ENCODE results near the gene ATF5. TPM values are rescaled to one million over a fixed set of nuclear protein-coding genes. Genes with fewer than 3 reads are reported as not detected.

Gene ATF5
- total and polyA plus RNA-seq, 2 of the 8 experiments (the other 6 are each of a cell fraction or from before 2014, with no cell fraction given): 6.2 to 13.1 TPM

DNA sequence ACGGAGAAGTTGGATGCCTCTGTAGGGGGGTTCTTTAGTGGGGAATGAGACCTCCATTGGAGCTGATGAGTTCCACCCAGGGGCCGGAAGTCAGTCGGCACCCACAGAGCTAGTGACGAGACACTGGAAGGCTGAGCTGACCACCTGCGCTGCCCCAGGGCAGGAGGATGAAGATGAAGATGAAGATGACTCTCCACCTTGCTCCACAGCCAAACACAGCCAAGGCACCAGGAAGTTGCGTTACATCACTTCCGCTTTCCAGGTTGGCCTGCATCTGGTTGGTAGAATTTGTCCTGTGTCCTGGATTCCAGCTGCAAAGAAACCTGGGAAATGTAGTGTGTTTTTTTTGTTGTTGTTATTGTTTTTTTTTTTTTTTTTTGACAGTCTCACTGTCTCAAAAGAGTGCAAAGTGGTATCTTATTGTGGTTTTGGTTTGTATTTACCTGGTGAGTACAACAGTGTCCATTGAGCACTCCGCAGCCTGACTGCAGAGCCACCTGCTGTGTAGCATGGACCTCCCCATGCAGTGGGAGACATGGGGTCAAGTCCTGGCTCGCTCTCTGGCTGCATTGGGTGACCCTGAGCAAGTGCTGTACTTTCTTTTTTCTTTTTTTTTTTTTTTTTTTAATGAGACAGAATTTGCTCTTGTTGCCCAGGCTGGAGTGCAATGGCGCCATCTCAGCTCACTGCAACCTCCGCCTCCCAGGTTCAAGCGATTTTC lies 49.6 kb upstream of the ATF5 start (continued):
- TF ChIP-seq SAP30 (IDR thresholded peaks at IDR 0.05; ENCODE audit: insufficient read depth, insufficient replicate concordance, low read length) (no peak), SIRT6 (IDR thresholded peaks at IDR 0.05; ENCODE audit: low read length) (no peak), RFX5 (IDR thresholded peaks at IDR 0.05; ENCODE audit: borderline replicate concordance, low read depth, low read length) (no peak), CREB1 (IDR thresholded peaks at IDR 0.05) (no peak), E2F6 (IDR thresholded peaks at IDR 0.05) (no peak)

All from H1 (cell line).